ENCODE measurements around the gene CMBL.
"Not testable (repeated sequence)": the region's sequence is repeated elsewhere in the genome, so short reads cannot be mapped to it uniquely, and the experiment has no call there.

CMBL gene

DNA sequence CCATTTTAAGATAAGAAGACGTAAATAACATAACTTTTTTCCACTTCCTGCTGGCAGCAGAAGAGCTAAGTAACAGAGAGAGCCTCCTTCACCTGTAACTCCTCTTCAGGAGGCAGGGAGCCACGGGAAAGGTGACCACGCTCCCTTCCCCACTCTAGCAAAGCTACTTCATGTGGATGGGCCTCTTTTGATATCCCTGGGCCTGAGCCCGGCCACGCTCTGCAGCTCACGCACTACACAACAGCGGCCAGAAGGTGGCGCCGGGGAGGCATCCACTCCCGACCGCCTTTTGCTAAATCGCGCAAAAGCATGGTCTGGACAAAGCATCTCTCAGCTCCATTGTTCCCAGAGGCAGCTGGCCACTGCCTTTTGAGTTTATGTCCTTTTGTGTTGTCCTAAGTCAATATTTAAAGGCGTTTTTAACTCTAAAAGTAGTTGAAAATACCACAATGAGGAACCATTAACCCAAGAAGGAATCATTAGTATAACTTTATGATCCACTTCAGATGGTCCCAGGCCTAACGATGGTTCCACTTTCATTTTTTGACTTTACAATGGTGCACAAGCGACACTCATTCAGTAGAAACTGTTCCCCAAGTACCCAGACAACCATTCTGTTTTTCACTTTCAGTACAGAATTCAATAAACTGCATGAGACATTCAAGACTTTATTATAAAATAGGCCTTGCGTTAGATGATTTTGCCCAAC, 23.6 kb downstream of the CMBL start:
- peak; percentile 91 for DNase-seq

DNA sequence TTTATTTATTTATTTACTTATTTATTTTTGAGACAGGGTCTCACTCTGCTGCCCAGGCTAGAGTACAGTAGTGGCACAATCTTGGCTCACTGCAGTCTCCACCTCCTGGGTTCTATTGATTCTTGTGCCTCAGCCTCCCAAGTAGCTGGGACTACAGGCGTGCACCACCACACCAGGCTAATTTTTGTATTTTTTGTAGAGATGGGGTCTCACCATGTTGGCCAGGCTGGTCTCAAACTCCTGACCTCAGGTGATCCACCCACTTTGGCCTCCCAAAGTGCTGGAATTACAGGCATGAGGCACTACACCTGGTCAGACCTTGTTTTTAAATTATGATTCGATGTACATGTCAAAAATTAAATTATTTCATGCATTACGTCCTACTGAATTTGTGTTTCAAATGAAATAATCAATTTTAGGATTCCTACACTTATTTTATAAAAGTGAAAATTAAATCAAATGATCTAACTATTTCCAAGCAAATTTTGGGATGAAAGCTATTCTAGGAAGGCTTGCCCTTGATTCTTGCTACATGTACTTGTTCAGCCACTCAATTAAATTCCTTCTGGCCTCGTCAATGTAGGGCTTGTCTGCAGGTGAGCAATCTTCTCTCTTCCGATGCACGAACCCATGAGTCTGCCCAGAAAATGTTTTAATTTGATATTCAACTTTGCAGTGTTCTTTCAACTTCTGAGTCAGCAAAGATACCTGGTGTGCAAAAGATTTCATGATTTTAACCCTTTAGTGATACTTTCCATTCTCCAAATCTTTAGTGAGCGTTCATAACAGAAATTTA, 27.6 kb downstream of the CMBL start:
- no peak for DNase-seq

DNA sequence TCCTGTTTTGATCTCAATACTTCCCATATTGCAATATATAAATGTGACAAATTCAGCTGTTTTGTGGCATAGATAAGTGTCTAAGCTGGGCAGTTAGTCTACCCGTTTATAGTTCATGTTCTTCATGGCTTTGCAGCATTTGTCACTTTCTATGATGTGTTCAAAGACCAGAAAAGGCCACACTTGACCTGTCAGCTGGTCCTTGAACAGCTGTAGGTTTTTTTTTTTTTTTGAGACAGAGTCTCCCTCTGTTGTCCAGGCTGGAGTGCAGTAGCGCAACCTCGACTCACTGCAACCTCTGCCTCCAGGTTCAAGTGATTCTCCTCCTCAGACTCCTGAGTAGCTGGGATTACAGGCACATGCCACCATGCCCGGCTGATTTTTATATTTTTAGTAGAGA, 28.4 kb downstream of the CMBL start:
- DNase-seq, result no peak

DNA sequence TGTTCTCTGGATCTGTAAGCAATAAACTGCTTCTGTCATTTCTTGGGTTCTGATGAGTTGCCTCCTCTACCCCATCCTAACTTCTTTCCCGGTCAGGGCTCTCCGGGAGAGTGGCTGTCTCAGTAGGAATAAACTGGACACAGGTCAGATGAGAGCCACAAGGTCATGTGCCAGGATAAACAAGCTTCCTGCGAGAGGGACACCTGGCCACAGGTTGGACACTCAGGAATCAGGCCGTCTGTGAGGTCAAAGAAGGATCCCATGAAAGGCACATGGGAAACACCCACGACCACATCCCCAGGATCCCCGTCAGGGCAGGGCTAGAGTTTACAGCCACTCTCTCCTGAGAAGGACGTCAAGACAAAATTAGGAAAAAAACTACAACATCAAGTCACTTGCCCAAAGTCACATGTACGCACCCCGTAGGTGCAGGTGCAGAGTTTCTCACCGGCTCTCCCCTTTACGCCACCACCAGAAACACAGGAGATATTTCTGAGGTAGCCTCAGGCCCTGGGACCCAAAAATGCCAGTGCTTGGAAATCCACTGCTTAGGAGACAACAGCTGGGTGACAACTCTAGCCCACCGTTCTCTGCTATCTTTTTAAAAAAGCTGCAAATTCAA, 28.9 kb downstream of the CMBL start:
- DNase-seq, result no peak

DNA sequence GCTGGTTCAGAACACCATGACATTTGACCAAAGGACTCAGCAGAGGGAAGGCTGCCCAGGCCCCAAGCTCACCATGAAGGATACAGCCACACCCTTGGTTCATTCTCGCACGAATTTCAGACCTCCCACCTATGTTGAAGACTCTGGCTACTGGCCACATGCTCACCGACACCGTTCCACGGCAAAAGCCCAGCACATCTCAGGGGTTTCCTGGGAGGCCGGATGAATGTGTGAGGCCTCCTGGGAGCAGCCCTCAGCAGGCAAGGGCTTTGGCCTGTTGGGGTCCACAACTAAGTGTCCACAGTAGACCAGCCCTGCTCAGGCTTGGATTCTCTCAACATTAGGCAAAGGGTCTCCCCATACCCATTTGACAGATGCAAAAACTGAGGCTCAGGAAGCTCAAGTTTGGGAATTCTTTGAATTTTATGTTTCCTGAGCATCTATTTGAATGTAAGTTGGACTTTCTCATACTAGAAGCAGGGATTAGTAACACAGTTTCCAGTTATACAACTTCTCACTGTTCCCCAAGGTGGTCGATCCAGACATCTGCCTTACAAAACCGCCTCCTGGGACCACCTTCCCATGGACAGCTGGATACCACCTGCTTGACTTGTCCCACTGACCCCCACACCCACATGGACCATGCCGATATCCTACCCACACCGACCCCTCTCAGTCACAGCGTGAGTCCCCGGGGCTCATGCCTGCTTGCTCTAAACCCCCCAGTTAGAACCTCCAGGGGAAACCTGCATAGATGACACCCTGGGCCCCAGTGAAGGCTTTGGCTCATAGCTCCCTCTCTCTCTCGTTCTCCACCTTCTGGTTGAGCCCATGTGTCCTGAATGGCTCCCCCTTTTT, 29.7 kb downstream of the CMBL start:
- no peak for DNase-seq

DNA sequence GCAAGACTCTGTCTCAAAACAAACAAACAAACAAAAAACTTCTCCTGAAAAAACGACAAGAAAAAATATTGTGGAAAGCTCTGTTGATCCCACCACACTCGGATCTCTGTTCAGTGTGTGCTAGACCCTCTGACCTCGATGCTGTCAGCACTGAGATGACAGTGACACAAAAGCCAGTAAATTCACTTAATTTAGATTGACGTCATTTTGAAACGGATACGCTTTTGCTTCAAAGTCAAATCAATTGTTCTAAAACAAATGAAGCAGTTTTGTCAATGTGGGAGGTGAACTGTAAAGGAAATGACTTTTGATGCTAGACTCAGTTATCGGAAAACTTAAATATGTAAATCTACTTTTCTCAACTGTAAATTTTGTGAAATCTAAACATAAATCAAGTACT, 31.0 kb downstream of the CMBL start:
- DNase-seq, result no peak

DNA sequence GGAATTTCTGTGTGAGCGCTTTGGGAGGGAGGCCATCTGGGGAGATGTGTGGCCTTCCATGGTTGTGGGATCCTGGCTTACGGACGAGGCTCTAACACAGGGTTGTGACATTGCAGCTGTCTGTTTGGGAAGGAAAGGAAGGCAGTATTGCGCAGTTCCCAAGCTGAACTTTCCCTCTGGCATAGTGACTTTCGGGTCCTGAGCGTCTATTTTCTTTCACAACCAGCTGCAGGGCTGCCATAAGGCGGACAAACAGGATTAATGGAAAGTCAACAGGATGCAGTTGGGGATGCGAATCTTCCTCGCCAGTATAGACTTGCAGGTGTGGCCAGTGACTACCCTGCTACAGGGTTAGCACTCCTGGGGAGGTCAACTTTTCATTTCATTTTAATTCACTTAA, 31.7 kb downstream of the CMBL start:
- no peak for DNase-seq

DNA sequence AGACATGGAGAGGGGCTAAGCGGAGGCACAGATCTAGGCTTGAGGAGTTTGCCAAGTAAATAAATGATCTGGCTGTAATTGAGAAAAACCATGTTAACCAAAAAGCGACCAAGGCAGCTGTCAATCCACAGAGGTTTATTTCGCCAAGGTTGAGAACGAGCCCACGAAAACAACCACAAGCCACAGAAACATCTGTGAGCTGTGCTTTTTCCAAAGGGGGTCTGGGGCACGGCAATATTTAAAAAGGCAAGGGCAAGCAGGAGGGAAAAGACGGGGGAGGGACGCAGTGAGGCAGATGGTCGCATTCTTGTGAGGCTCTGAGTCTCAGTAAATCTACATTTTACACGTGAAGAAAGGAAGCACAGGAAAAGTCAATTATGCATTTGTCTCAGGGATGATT, 32.2 kb downstream of the CMBL start:
- no peak for DNase-seq

DNA sequence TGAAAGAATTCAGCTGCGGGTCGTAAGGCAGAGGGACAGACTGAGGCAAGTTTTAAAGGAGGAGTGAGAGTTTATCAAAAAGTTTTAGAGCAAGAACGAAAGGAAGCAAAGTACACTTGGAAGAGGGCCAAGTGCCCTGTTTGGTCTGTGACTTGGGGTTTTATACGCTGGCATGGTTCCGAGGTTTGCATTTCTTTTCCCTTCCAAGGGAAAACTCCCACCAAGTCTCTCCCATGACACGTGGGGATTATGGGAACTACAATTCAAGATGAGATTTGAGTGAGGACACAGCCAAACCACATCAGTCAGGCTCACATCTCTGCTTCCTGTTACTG, 34.9 kb downstream of the CMBL start:
- DNase-seq, result not testable (repeated sequence)

DNA sequence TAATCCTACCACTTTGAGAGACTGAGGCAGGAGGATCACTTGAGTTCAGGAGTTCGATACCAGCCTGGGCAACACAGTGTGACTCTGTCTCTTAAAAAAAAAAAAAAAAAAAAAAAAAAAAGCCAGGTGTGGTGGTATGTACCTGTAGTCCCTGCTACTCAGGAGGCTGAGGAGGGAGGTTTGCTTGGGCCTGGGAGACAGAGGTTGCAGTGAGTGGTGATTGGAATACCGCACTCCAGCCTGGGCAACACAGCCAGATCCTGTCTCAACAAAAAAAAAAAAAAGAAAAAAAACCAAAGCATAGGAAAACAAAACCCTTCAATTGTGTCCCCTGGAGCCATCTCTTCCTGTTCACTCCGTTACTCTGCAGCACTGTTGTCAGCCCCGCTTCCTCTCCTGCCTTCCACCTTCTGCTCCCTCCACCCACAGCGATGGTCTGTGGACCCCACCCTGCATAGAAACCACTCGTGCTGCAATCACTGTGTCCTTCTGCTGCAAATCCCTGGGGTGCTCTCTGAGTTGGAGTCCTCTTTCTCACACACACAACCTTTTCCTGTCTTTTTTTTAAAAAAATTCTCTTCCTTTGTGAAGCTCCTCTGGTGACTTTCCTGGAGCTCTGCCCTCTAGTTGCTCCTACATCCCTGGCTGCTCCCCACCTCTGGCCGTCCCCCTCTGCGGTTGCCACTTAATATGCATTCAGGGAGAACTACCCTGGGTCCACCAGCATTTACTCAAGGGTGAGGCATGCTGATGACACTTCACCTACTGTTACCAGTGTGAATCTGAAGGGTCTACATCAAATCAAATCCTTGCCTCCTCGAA, 35.4 kb downstream of the CMBL start:
- no peak for DNase-seq

DNA sequence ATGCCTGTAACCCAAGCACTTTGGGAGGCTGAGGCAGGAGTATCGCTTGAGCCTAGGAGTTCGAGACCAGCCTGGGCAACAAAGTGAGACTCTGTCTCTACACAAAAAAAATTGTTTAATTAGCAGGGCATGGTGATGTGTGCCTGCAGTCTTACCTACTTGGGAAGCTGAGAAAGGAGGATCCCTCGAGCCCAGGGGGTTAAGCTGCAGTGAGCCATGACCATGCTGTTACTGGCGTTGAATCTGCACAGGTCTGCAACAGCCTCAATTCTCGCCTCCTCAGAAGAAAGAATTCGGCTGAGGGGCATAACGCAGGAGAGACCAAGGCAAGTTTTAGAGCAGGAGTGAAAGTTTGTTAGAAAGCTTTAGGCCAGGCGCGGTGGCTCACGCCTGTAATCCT, 39.6 kb downstream of the CMBL start:
- DNase-seq, result no peak

DNA sequence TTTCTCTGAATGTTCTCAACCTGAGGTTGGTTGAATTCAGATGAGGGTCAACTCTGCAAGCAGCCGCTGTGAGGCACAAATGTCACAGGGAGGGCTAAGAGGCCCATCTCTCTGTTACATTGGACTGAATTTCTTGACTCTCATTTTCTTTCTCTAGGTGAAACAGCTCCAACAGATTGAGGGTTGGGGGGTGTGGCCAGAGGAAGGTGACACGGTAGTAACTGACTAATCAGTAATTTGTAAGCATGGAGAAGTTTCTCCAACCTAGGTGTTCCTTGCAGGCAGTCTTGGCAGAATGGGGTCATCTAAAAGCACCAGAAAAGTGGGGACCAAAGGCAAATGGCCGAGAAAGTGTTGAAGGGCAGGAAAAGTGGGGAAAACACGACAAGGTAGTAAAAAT, 40.9 kb downstream of the CMBL start:
- no peak for DNase-seq

DNA sequence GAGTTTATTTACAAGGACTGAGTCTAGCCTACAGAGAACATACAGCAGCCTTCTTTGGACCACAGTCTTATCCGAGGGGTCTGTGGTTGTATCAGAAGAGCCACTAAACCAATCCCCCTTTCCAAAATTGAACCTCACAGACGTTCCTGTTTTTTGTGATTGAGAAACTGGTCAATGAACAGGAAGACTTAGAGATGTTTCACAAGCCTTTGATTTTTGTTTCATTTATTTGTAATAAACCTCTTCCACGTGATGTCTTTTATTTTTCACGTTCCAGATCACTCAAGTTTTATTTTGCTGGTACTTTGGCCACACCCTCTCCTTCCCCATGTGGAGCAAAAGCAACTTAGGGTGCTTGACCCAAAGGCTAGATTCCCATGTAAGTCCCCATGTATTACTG, 41.6 kb downstream of the CMBL start:
- no peak for DNase-seq

DNA sequence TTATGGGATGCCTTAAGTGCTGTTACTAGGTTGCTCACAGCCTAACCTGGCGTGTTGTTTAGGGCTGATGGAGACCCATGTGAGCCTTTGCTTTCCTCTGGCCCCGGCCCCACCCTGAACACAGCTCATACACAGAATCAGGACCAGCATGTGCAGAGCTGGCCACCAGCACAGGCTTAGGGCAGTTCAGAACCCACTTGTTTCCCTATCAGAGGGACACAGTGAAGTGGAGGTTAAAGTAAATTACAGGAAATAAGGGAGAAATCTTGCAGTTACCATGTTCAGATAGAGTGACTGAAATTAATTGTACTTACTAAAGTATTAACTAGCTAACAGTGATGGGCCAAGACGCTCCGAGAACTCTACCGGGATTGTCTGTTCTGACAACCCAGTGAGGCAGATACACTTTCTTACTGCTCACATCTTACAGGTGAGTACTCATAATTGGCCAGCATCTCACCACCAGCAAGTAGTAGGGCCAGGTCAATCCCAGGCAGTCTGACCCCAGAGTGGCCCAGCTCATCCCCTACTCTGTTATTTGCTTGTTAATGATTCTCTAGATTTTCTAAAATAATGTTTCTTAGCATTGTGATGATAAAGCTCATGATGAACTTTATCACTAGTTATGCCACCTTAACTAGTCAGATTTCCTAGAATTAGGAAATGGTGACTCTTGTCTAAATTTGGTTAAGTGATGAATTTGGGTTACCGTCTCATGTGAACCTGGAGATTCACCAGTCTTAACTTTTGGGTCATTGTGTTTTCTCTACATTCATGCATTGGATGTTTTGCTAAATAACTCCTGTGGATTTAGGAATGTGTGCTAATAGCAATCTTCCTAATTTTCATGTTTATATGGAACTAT, 42.2 kb downstream of the CMBL start:
- no peak for DNase-seq

DNA sequence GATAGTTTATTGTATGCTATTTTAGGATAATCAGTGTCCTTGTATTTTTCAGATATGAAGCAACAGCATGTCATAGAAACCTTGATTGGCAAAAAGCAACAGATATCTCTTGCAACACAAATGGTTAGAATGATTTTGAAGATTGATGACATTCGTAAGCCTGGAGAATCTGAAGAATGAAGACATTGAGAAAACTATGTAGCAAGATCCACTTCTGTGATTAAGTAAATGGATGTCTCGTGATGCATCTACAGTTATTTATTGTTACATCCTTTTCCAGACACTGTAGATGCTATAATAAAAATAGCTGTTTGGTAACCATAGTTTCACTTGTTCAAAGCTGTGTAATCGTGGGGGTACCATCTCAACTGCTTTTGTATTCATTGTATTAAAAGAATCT, 43.1 kb downstream of the CMBL start:
- DNase-seq, result no peak

DNA sequence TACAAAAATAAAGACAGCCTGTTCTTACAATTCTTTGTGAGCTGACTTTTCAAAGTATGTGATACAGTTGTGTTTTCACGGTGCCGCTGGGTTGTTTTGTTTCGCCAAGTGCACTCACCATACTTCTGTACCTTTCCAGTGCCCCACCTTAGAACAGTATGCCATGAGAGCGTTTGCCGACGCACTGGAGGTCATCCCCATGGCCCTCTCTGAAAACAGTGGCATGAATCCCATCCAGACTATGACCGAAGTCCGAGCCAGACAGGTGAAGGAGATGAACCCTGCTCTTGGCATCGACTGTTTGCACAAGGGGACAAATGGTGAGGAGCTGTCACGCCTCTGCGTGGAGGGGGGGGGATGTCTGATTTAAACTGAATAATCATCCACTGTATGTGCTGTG, 44.7 kb downstream of the CMBL start:
- no peak for DNase-seq

DNA sequence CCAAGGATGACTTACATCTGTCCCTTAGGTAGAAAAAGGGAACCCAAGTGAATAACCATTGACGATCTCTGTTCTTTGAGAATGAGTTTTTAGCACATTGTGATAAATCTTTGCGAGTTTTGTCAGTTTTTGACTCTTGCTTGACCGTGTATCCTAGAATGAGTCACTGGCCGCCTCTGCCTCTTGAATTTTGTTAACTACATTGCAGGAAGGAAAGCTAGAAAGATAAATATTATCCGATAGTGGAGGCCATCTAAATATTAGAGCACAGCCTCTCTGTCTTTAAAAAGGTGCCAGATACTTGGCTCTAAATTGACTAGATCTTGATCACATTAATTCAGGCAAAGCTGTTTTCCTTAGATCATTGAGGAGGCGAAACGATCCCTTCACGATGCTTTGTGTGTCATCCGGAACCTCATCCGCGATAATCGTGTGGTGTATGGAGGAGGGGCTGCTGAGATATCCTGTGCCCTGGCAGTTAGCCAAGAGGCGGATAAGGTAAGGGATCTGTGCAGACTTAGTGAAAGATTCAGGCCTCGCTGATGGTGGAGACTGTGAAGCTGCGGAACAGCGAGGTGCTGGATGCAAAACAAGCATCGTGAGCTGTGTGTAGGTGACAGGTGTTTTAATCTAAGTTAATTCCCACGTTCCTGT, 45.5 kb downstream of the CMBL start:
- no peak for DNase-seq

DNA sequence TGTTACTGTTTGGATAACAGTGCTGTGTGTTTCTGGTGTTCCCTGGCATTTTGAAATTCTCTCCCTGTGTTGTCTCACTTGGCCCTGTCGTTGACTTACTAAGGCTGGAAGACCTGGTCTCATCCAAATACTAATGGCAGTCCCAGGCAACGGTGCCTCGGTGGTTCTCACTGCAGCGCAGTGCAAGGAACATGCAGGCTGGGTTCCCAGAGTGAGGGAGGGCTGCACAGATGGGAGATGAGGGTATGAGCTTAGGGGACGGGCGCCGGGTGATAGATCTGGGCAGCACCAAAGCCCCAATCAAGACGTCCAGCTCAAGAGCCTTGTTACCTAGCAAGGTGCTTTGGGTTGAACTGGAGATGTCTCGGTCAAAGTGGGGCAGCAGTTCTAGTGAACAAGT, 46.6 kb downstream of the CMBL start:
- DNase-seq, result no peak

DNA sequence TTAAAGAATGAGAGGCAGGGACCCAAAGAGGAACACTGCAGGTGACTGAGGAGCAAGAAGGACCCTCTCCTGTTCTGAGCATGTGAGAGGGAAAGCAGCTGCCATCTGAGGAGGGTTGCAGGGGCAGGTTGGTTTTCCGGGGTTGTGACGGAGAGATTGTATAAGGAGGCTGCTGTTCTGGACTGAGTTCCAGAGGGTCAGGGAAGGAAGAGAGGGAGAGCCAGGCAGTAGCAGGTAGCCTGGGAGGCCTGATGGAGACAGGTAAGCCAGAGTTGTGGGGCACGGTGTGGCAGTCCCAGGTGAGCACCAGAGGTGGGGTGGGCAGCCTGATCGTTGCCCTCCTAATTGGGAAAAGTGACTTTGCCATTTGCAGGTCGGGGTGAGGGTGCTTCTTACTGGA, 47.8 kb downstream of the CMBL start:
- no peak for DNase-seq

DNA sequence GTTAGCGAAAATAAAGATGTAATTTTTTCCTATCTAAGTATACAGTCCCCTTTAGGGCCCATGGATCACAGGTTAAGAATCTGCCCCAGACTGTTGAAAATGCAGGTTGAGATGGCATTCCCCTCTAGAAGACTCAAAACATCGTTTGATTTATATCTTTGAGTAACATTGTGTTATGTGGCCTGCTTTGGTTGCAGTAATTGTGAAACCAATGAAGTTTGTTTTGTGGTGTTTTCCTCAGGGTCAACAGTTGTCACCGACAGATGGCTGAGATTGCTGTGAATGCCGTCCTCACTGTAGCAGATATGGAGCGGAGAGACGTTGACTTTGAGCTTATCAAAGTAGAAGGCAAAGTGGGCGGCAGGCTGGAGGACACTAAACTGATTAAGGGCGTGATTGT, 49.8 kb downstream of the CMBL start:
- no peak for DNase-seq

DNA sequence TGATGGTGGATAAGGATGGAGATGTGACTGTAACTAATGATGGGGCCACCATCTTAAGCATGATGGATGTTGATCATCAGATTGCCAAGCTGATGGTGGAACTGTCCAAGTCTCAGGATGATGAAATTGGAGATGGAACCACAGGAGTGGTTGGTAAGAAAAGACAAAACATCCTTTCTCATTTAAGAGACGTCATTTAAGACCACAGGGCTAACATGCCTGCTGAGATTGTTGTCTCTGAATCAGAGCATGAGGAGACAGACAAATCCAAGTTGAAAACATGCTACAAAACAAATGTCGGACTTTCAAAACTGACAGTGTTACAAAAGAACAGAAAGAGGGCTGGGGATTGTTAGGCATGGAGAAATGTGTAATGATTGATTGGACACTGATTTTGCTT, 53.0 kb downstream of the CMBL start:
- DNase-seq, result no peak
